Measurements from ENCODE around the gene PDE6B. TPM values are rescaled to one million over a fixed set of nuclear protein-coding genes. Genes with fewer than 3 reads are reported as not detected.
A peak's percentile ranks its signal among the peaks of the same experiment; 100 is the strongest.

PDE6B gene
- total RNA-seq, 1 experiment from 2014 or later = 10.8 TPM

DNA sequence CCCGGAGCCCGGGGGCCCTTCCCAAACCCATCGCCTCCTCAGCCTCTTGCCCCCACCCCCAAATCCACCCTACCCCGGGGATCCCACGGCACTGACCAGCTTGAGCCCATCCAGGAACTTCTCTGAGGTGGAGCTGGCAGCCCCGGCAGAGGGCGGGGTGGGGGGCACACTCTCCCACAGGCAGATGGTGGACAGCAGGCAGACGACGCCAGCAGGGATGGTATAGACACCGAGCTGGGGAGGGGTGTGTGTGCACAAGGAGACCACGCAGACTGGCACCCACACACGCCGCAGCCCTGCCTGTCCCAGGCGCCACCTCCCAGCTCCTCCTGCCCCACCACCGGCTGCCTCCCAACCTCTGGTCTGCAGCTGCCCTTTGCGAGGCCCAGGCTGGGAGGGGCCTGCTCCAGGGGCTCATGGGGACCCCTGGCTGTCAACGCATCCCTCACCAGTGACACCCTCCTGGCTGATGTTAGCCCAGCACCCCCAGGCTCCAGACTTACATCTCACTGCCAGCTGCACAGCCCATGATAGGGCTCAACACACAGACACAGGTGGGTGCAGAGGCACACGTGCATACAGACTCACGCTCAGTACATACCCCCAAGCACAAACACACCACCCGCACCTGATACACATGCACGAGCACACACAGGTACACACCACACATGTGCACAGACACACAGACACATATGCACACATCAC lies 59.4 kb downstream of the PDE6B start:
- no CpG with 5 or more reads among the region's 21 CpGs for WGBS (ENCODE audit: extremely low coverage, insufficient read length, low lambda C conversion rate)
- Histone ChIP-seq H2AK5ac (ENCODE audit: insufficient read length, low read length) (no peak overlapping the region), H4K20me1 (ENCODE audit: control insufficient read depth, insufficient read depth, insufficient read length) (no peaks in the 10 kb centered on the region), H2AFZ (ENCODE audit: low read length) (no peak overlapping the region), H2BK12ac (ENCODE audit: insufficient read length, low read depth, low read length) (no peak overlapping the region), H3K79me1 (ENCODE audit: insufficient read depth, low read depth, low read length, poor library complexity, severe bottlenecking) (no peaks in the 10 kb centered on the region), H3K27ac (ENCODE audit: insufficient read length, low read depth, low read length) (no peak overlapping the region), H3K79me2 (ENCODE audit: insufficient read depth, low read length) (no peaks in the 10 kb centered on the region), H2BK20ac (ENCODE audit: low read depth, low read length, poor library complexity, severe bottlenecking) (no peak overlapping the region), H3T11ph (ENCODE audit: low read length) (no peak overlapping the region), H2BK15ac (ENCODE audit: low read depth, low read length) (no peak overlapping the region), H4K8ac (replicated peaks; ENCODE audit: insufficient read length, low read depth, low read length) (no peak overlapping the region), H3K4ac (ENCODE audit: low read depth, low read length) (no peak overlapping the region), H3K56ac (ENCODE audit: insufficient read length, low read depth, low read length) (no peak overlapping the region), H3K27me3 (ENCODE audit: insufficient read depth, low read length) (no peaks in the 10 kb centered on the region), H4K5ac (ENCODE audit: insufficient read length, low read depth, low read length) (no peak overlapping the region), H3K4me2 (ENCODE audit: insufficient read depth, insufficient read length, low read length) (no peak overlapping the region), H3K23me2 (ENCODE audit: insufficient read length, low read depth, low read length, poor library complexity, severe bottlenecking) (peaks cover 5% of the 10 kb centered on the region), H3K18ac (ENCODE audit: insufficient read length, low read depth, low read length) (no peak overlapping the region), H4K91ac (ENCODE audit: insufficient read length, low read depth, low read length) (no peak overlapping the region), H3K4me1 (ENCODE audit: insufficient read depth, low read length) (peaks cover 5% of the 10 kb centered on the region; the same call in 1 of the 2 replicates), H3K9me3 (ENCODE audit: control insufficient read depth, low read depth, low read length) (no peaks in the 10 kb centered on the region), H2BK5ac (ENCODE audit: insufficient read length, low read length) (no peak overlapping the region), H2BK120ac (ENCODE audit: low read depth, low read length, poor library complexity, severe bottlenecking) (no peak overlapping the region), H3K9ac (ENCODE audit: extremely low read depth, insufficient read length, low read length) (no peak overlapping the region), H3K23ac (ENCODE audit: insufficient read length, low read depth, low read length) (no peak overlapping the region), H3K14ac (ENCODE audit: insufficient read depth, low read length) (no peak overlapping the region)
- no peak overlapping the region; a peak in 1 of 7 replicates for H3K27ac Mint-ChIP-seq
- H3K4me3 Mint-ChIP-seq = no peak overlapping the region; a peak in 1 of 5 replicates
- TF ChIP-seq, protein P1, sequence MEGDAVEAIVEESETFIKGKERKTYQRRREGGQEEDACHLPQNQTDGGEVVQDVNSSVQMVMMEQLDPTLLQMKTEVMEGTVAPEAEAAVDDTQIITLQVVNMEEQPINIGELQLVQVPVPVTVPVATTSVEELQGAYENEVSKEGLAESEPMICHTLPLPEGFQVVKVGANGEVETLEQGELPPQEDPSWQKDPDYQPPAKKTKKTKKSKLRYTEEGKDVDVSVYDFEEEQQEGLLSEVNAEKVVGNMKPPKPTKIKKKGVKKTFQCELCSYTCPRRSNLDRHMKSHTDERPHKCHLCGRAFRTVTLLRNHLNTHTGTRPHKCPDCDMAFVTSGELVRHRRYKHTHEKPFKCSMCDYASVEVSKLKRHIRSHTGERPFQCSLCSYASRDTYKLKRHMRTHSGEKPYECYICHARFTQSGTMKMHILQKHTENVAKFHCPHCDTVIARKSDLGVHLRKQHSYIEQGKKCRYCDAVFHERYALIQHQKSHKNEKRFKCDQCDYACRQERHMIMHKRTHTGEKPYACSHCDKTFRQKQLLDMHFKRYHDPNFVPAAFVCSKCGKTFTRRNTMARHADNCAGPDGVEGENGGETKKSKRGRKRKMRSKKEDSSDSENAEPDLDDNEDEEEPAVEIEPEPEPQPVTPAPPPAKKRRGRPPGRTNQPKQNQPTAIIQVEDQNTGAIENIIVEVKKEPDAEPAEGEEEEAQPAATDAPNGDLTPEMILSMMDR (conservative IDR thresholded peaks at IDR 0.05) = no peak
- no peaks in the 10 kb centered on the region; a peak in 1 of 5 replicates for H3K9me3 Mint-ChIP-seq
- H3K36me3 Mint-ChIP-seq (ENCODE audit: insufficient read depth in 1 of 3, low read depth in 3 of 3) = peaks cover 0 to 3% (median 0%) of the 10 kb centered on the region in 3 experiments; a peak in 2 of 7 replicates
- peaks cover 6 to 29% of the 10 kb centered on the region in 2 experiments for H3K4me1 Mint-ChIP-seq
- peaks cover 8% of the 10 kb centered on the region for H3K27me3 Mint-ChIP-seq (ENCODE audit: low read depth)
- DNase-seq = peak; percentile 33

All from H9 (cell line).